Measurements from ENCODE around the gene BST1. TPM values are rescaled to one million over a fixed set of nuclear protein-coding genes. Genes with fewer than 3 reads are reported as not detected.

The BST1 gene
- total and polyA plus RNA-seq, 10 of the 15 experiments (the other 5 are each of a cell fraction or from before 2014, with no cell fraction given): 0.04 to 0.42 (median 0.11) TPM; not detected in 1

DNA sequence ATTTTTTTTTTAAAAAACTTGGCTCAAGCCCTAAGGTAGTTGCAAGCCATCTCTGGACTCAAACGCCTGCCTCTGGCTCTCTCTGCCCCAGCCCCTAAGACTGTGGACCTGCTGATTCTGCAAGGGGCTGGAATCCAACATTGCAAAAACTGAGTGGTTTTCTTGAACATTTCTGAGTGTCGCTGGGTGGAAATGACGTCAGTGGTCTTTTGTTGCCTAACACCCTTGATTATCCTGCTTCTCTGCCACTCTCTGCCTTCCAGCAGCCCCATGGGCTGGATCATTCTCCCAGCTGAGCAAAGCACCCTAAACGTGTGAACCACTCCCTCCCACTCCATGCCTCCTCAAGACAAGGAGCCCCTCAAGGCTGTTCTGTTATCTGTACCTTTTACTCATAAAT, 16.6 kb downstream of the BST1 start:
- H3K27me3 ChIP-seq (replicated peaks in 1 of 2; ENCODE audit: control insufficient read depth in 2 of 2, insufficient read depth in 2 of 2, low read length in 1 of 2): no peaks in the 10 kb centered on the region
- intact Hi-C loops (cut with micrococcal nuclease; ENCODE audit: unreplicated experiment) (loop anchor here (10.0 kb wide), 1 partner anchor 485 kb away; no protein-coding TSS in a partner anchor), in situ Hi-C loops (cut with MboI) (no loop called here)
- no peaks in the 10 kb centered on the region for H4K20me1 ChIP-seq (ENCODE audit: control insufficient read depth, insufficient read depth)
- no TSS peak for BruUV-seq (replicated peaks)
- no peaks in the 10 kb centered on the region for H3K36me3 ChIP-seq (ENCODE audit: control insufficient read depth in 2 of 2, insufficient read depth in 2 of 2, low read length in 1 of 2)
- H3K79me2 ChIP-seq (ENCODE audit: control insufficient read depth, insufficient read depth, low read length): no peaks in the 10 kb centered on the region
- ChIA-PET RAD21 (ENCODE audit: unreplicated experiment) (no interaction called here), POLR2A (no interaction called here), CTCF (interaction anchor here (1.0 to 1.6 kb wide), 4 partner anchors 10 to 244 kb away, joined by 3 to 8 read pairs (median 3); no protein-coding TSS in a partner anchor), SMC1A (ENCODE audit: uncharacterized antibody, unreplicated experiment) (interaction anchor here (1.1 to 1.4 kb wide), 2 partner anchors 164 to 240 kb away, joined by 3 to 5 read pairs; no protein-coding TSS in a partner anchor)
- no peak overlapping the region for H3K27ac ChIP-seq (ENCODE audit: control insufficient read depth, insufficient read depth)
- TF ChIP-seq, protein P1, sequence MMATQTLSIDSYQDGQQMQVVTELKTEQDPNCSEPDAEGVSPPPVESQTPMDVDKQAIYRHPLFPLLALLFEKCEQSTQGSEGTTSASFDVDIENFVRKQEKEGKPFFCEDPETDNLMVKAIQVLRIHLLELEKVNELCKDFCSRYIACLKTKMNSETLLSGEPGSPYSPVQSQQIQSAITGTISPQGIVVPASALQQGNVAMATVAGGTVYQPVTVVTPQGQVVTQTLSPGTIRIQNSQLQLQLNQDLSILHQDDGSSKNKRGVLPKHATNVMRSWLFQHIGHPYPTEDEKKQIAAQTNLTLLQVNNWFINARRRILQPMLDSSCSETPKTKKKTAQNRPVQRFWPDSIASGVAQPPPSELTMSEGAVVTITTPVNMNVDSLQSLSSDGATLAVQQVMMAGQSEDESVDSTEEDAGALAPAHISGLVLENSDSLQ (IDR thresholded peaks at IDR 0.05): no peak
- TF ChIP-seq, protein P2, sequence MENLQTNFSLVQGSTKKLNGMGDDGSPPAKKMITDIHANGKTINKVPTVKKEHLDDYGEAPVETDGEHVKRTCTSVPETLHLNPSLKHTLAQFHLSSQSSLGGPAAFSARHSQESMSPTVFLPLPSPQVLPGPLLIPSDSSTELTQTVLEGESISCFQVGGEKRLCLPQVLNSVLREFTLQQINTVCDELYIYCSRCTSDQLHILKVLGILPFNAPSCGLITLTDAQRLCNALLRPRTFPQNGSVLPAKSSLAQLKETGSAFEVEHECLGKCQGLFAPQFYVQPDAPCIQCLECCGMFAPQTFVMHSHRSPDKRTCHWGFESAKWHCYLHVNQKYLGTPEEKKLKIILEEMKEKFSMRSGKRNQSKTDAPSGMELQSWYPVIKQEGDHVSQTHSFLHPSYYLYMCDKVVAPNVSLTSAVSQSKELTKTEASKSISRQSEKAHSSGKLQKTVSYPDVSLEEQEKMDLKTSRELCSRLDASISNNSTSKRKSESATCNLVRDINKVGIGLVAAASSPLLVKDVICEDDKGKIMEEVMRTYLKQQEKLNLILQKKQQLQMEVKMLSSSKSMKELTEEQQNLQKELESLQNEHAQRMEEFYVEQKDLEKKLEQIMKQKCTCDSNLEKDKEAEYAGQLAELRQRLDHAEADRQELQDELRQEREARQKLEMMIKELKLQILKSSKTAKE (IDR thresholded peaks at IDR 0.05; ENCODE audit: low read depth, poor library complexity, severe bottlenecking): no peak
- TF ChIP-seq IKZF2 (IDR thresholded peaks at IDR 0.05) (no peak), SRF (IDR thresholded peaks at IDR 0.05; ENCODE audit: low read depth in 2 of 2, low read length in 2 of 2) (no peak), SMAD1 (IDR thresholded peaks at IDR 0.05; ENCODE audit: low read depth, partially characterized antibody) (no peak), ZZZ3 (IDR thresholded peaks at IDR 0.05; ENCODE audit: control insufficient read depth, insufficient read length, low read depth) (no peak), NR2C2 (IDR thresholded peaks at IDR 0.05; ENCODE audit: borderline replicate concordance, control insufficient read depth, insufficient read length, low read depth) (no peak), NBN (IDR thresholded peaks at IDR 0.05) (no peak), TAF1 (IDR thresholded peaks at IDR 0.05; ENCODE audit: borderline replicate concordance, low read depth, low read length) (no peak), FOXM1 (IDR thresholded peaks at IDR 0.05; ENCODE audit: low read depth, low read length) (no peak), NFYA (IDR thresholded peaks at IDR 0.05; ENCODE audit: borderline replicate concordance, low read depth, low read length) (no peak), RCOR1 (conservative IDR thresholded peaks at IDR 0.05; ENCODE audit: low read depth, low read length) (no peak), TCF12 (IDR thresholded peaks at IDR 0.05; ENCODE audit: low read depth, low read length) (no peak), RB1 (IDR thresholded peaks at IDR 0.05; ENCODE audit: borderline replicate concordance) (no peak), GABPA (IDR thresholded peaks at IDR 0.05; ENCODE audit: low read depth) (no peak), ESRRA (IDR thresholded peaks at IDR 0.05; ENCODE audit: low read length) (no peak)
- TF ChIP-seq, protein P3, sequence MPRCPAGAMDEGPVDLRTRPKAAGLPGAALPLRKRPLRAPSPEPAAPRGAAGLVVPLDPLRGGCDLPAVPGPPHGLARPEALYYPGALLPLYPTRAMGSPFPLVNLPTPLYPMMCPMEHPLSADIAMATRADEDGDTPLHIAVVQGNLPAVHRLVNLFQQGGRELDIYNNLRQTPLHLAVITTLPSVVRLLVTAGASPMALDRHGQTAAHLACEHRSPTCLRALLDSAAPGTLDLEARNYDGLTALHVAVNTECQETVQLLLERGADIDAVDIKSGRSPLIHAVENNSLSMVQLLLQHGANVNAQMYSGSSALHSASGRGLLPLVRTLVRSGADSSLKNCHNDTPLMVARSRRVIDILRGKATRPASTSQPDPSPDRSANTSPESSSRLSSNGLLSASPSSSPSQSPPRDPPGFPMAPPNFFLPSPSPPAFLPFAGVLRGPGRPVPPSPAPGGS (IDR thresholded peaks at IDR 0.05; ENCODE audit: borderline replicate concordance, insufficient read depth, low read depth, low read length, poor library complexity, severe bottlenecking): no peak
- TF ChIP-seq, protein P4, sequence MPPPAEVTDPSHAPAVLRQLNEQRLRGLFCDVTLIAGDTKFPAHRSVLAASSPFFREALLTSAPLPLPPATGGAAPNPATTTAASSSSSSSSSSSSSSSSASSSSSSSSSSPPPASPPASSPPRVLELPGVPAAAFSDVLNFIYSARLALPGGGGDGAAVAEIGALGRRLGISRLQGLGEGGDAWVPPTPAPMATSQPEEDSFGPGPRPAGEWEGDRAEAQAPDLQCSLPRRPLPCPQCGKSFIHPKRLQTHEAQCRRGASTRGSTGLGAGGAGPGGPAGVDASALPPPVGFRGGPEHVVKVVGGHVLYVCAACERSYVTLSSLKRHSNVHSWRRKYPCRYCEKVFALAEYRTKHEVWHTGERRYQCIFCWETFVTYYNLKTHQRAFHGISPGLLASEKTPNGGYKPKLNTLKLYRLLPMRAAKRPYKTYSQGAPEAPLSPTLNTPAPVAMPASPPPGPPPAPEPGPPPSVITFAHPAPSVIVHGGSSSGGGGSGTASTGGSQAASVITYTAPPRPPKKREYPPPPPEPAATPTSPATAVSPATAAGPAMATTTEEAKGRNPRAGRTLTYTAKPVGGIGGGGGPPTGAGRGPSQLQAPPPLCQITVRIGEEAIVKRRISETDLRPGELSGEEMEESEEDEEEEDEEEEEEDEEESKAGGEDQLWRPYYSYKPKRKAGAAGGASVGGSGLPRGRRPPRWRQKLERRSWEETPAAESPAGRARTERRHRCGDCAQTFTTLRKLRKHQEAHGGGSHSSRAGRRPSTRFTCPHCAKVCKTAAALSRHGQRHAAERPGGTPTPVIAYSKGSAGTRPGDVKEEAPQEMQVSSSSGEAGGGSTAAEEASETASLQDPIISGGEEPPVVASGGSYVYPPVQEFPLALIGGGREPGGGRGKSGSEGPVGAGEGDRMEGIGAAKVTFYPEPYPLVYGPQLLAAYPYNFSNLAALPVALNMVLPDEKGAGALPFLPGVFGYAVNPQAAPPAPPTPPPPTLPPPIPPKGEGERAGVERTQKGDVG (CRISPR knock-in tag; IDR thresholded peaks at IDR 0.05): no peak
- no peaks in the 10 kb centered on the region for H3K9me3 ChIP-seq (replicated peaks; ENCODE audit: control insufficient read depth, insufficient read depth, low read length)
- H3K4me2 ChIP-seq (ENCODE audit: control insufficient read depth, insufficient read depth): no peak overlapping the region
- 38% methylated on average over 4 of the region's 4 CpGs for WGBS (ENCODE audit: insufficient coverage, insufficient replicate concordance, low lambda C conversion rate, missing lambda C conversion rate)
- DNase-seq (ENCODE audit: low read depth, low spot score) (no peak), ATAC-seq (no peak), FAIRE-seq (no peak)
- H3K9ac ChIP-seq (ENCODE audit: control insufficient read depth, insufficient read depth, low read length): no peak overlapping the region
- H3K4me1 ChIP-seq (ENCODE audit: control insufficient read depth, insufficient read depth, low read length): no peaks in the 10 kb centered on the region
- H2AFZ ChIP-seq (ENCODE audit: control insufficient read depth, low read depth, low read length): no peak overlapping the region
- no peak overlapping the region for H3K4me3 ChIP-seq
